ENCODE results near the gene EPS8L2.
A peak's percentile ranks its signal among the peaks of the same experiment; 100 is the strongest.

Gene EPS8L2

DNA sequence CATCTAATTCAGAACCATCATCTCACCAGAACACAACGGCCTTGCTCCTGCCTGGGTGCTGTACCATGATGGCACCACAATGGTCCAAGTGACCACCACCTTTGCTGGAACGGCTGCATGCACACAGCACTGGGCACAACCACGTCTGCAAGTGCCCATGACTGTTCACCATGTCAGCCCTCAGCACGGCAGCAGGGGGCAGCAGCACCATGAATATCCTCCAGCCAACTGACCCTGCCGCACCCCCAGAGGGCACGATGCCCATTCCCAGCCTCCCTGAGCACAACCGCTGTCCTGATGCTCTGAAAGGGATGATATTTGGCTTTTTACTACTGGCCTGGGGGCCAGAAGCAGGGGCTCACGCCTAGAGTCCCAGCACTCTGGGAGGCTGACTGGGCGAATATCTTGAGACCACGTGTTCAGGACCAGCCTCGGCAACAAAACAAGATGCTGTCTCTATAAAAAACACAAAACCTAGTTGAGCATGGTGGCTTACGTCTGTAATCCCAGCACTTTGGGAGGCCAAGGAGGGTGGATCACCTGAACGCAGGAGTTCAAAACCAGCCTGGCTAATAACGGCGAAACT is 43.2 kb upstream of the EPS8L2 start:
- H3K27ac ChIP-seq, result no peak overlapping the region
- TF ChIP-seq ZFX (IDR thresholded peaks at IDR 0.05), result no peak
- TF ChIP-seq, protein P1, sequence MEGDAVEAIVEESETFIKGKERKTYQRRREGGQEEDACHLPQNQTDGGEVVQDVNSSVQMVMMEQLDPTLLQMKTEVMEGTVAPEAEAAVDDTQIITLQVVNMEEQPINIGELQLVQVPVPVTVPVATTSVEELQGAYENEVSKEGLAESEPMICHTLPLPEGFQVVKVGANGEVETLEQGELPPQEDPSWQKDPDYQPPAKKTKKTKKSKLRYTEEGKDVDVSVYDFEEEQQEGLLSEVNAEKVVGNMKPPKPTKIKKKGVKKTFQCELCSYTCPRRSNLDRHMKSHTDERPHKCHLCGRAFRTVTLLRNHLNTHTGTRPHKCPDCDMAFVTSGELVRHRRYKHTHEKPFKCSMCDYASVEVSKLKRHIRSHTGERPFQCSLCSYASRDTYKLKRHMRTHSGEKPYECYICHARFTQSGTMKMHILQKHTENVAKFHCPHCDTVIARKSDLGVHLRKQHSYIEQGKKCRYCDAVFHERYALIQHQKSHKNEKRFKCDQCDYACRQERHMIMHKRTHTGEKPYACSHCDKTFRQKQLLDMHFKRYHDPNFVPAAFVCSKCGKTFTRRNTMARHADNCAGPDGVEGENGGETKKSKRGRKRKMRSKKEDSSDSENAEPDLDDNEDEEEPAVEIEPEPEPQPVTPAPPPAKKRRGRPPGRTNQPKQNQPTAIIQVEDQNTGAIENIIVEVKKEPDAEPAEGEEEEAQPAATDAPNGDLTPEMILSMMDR (conservative IDR thresholded peaks at IDR 0.05), result peak; percentile 85

DNA sequence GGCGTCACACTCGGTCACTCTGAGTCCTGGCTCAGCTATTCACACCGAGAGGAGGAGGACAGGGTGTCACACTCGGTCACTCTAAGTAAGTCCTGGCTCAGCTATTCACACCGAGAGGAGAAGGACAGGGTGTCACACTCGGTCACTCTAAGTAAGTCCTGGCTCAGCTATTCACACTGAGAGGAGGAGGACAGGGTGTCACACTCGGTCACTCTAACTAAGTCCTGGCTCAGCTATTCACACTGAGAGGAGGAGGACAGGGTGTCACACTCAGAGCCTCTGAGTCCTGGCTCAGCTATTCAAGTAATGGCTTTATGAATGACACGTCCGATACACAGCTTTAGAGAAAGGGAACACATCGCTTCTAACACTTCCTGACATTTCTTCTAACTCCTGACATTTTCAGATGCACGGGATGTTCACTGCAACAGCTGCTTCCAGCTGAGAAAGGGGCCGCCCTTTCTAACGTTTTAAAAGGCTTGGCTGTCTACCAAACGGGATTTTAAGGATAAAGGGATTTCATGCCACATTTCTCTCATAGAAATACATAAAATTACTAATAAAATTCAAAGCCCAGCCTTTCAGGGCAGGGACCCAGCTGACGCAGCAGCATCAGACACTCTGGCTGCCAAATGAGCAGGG is 40.8 kb upstream of the EPS8L2 start:
- peak overlapping the region; percentile 75 for H3K27ac ChIP-seq
- TF ChIP-seq, protein P1 (conservative IDR thresholded peaks at IDR 0.05), result no peak

DNA sequence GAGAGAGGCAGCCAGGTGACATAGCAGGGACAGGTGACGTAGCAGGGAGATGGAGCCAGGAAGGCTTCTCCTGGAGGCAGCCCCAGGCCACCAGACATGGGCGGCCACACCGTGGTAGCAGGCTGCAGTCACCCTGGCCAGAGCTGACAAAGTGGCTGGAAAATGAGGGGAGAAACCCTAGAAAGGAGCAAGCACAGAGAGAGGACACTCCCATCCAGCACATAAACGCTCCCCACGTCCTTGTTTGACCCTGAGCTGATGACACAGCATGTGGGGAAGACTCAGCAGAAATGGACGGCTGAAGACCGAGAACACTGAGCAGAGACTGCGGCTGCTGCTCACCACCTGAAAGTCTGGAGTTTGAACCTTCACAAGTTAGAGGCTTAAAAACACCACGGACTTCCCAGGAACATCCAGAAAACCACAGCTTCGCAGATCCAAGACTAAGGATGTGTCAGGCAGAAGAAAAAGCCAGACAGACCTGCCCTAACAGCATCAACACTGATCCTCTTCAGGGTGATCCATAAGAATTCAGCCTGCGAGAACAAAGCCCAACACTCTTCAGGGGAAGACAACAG is 40.2 kb upstream of the EPS8L2 start:
- H3K27ac ChIP-seq, result peak overlapping the region; percentile 75

DNA sequence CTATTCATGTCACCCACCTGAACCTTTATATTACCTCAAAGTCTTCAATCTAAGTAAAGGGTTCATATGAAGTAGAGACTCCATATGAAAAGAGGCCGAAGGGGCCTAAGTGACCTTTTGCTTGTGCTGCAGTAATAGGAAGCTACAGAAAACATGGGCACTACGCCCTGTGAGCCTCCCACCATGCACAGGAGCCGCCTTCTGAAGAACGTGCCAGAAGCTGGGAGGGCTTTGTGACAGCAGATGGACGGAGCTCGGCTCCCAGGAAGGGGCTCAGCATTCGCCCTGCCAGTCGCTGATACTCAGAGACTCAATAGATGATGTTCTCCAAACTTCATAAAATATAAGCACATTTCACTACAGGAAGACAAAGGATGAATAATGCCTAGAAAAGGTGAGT is 32.2 kb upstream of the EPS8L2 start:
- H3K27ac ChIP-seq, result no peak overlapping the region
- no peak for TF ChIP-seq ZFX (IDR thresholded peaks at IDR 0.05)
- TF ChIP-seq, protein P1 (conservative IDR thresholded peaks at IDR 0.05), result no peak

More for the DNA sequence above, 40.2 kb upstream of the EPS8L2 start:
- TF ChIP-seq, protein P1 (conservative IDR thresholded peaks at IDR 0.05), result no peak
- no peak for TF ChIP-seq ZFX (IDR thresholded peaks at IDR 0.05)

DNA sequence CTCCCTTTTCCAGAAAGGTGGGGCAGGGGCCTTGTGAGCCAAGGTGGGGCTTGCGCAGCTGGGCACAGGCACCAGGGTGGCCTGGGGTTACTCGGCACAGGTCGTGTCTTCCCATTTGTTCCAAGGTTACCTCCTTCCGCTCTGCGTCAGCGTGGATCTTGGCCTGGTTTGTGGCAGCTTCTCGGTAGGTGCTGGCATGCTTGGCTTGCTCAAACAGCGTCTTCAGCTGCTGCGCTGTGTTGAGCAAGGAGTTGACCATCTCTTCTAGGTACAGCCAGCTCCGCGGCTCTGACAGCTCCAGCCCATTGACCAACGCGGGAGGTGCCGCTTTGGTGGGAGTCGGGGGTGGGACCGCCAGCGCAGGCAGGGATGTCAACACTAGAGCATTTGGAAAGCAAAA is 31.6 kb upstream of the EPS8L2 start:
- H3K27ac ChIP-seq, result no peak overlapping the region
- TF ChIP-seq ZFX (IDR thresholded peaks at IDR 0.05), result no peak
- TF ChIP-seq, protein P1 (conservative IDR thresholded peaks at IDR 0.05), result no peak

DNA sequence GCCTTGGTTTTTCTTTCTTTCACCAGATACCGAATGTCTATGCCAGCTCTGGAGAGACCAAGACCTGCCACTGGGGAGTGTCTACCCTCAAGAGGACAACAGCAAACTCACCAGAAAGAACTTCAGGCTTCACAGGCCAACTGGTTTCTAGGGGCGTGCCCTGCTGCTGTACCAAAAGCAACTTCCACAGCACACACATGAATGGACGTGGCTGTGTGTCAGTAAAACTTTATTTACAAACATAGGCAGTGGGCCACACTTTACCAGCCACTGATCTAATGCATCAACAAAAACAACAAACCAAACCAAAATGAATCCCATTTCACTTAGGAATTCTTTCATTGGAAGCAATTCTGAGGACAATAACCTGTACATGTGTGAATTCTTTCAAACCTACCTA is 27.7 kb upstream of the EPS8L2 start:
- no peak for TF ChIP-seq ZFX (IDR thresholded peaks at IDR 0.05)
- H3K27ac ChIP-seq, result no peak overlapping the region

DNA sequence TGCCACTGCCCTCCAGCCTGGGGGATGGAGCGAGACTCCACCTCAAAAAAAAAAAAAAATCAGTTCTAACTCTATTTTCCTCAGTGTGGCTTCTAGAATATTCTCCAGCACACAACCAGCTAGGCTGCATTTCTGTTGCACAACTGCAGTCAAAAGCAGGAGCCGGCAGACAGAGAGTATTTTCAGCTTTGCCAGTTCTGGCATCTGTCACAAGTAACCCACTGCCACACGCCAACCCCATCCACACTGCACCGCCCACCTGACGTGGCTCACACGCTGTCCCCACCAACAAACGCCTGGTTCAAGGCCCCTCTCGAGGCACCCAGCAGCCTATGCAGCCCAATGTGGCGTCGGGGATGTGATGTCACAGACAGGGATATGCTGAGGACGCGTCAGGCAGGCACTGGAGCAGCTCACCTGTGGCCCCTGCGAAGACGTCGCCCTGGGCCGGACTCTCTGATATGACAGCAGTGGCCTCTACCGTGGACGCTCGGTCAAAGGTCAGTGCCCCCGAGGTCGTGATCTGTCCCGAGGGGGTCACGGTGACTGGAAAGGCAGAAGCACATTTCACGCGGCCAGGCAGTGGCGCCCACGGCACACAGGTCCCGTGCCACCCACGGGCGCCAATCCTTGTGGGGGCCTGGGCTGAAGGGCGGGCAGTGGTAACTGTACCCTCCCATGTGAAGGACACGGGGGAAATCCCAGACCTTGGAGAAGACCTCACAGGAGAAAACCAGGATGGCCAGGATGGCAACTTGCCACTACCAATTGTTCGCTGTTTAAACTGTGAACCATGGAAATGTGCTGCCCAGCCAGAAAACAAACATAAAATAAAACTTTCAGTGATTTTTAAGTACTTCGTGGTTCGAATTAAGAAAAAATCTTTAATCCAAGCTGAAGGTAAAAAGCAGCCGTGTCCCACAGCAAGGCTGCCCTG is 26.5 kb upstream of the EPS8L2 start:
- no peak overlapping the region for H3K27ac ChIP-seq
- TF ChIP-seq ZFX (IDR thresholded peaks at IDR 0.05), result no peak
- TF ChIP-seq, protein P1 (conservative IDR thresholded peaks at IDR 0.05), result no peak
